GM21619 (cell line): ENCODE data around the gene TNFRSF6B.
A peak's percentile ranks its signal among the peaks of the same experiment; 100 is the strongest.

Experiments
- ATAC-seq: cut with Tn5 transposase; IDR thresholded peaks from one replicate; pipeline ENCODE4 v1.9.1; 2021; ENCODE audit not compliant: unreplicated experiment

TNFRSF6B gene

DNA sequence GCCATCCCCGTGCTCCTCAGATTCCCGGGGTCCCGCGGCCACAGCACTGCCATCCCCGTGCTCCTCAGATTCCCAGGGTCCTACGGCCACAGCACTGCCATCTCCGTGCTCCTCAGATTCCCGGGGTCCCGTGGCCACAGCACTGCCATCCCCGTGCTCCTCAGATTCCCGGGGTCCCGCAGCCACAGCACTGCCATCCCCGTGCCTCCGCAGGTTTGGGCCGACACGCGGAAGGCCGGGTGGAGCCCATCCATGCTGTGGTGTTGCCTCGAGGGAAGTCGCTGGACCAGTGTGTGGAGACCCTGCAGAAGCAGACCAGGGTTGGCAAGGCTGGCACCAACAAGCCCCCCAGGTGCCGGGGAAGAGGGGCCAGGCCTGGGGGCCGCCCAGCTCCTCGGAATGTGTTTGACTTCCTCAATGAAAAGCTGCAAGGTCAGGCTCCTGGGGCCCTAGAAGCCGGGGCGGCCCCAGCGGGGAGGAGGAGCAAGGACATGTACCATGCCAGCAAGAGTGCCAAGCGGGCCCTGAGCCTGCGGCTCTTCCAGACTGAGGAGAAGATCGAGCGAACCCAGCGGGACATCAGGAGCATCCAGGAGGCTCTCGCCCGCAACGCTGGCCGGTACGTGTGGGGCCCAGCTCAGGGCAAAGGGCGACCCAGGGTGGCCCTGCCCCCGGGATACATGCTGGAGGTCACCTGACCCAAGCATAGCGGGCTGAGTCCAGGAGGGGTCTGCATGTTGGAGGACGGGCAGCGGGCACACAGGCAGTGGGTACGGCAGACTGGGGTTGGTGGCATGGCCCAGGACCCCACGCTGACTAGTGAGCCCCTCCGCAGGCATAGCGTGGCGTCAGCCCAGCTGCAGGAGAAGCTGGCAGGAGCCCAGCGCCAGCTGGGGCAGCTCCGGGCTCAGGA is 38.8 kb downstream of the TNFRSF6B start:
- ATAC-seq, result no peak

DNA sequence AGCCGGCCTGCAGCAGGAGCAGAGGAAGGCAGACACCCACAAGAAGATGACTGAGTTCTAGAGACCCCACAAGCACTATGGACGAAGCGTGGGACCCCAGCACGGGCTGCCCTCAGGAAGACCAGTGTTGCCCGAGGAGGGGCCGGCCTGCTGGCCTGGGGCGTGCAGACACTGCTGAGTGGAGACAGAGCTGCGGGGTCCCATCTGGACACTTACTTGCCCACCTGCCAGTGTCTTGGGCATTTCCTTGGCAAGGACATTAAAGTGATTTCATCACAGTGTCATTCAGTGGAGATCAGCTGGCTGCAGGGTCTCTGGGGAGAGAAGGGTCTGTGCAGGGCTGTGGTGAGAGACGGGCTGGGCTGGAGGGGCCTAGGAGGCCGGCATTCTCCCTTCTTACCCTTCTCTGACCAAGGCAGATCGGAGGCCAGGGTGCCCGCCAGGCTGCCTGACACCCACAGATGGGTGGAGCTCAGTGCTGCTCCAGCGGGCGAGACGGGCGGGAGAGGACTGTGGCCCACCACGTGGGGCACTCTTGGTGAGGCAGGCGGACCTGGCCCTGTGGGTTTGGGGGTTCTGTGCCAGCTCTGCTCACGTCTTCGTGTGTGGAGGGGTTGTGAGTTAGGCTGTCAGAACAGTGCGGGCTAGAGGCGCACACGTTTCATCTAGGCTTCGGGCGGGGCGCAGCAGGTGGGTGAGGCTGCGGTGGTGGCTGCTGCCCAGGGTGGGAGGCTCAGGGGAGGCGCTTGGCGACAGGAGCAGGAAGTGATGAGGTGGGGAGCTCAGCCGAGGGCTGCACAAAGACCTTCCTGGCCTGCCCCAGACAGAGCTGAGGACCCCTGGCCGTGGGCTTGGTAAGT is 39.6 kb downstream of the TNFRSF6B start, which contains the start of gene LIME1:
LIME1 (plus strand) TSS at position 806 of the 860 bp plus-strand sequence. CDS start 886 bp downstream, outside the sequence.
- ATAC-seq, result no peak

DNA sequence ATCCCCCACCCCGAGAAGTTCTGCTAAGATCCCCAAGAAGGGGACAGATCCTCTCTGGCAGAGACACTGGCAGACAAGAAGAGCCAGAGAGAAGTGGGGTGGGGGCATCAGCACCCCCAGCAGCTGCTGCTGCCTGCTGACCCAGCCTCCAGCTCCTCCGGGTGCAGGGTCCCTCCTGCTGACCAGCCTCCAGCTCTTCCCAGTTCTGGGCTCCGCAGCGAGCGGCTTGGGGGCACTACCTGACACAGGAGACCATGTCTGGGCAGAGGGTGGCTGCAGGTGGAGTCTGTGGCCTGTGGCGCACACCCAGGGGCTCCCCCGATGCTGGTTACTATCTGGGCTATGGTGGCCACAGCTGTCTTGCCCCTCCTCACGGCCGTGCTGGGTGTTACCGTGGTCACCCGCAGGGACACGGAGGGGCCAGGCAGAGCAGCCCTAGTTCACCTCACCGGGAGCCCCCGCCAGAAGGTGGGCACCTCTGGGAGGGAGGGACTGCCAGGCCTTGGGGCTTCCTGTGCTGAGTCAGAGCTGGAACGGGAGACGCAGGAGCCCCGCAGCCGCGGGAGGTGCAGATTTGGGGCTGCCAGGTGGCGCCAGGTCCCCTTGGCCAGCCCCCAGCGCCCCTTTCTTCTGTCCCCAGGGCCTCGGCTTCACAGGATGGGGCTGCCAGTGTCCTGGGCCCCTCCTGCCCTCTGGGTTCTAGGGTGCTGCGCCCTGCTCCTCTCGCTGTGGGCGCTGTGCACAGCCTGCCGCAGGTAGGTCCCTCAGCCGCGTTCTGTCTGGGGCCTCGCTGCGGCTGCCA is 40.6 kb downstream of the TNFRSF6B start:
- no peak for ATAC-seq

DNA sequence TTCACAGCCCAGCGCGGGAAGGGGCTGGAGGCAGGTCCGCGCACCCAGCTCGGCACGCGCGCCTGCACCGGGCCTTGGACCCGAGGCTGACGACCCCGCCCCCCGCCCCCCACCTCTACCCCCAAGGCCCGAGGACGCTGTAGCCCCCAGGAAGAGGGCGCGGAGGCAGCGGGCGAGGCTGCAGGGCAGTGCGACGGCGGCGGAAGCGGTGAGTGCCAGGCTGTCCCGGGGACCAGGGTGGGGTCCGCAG is 41.2 kb downstream of the TNFRSF6B start:
- no peak for ATAC-seq

DNA sequence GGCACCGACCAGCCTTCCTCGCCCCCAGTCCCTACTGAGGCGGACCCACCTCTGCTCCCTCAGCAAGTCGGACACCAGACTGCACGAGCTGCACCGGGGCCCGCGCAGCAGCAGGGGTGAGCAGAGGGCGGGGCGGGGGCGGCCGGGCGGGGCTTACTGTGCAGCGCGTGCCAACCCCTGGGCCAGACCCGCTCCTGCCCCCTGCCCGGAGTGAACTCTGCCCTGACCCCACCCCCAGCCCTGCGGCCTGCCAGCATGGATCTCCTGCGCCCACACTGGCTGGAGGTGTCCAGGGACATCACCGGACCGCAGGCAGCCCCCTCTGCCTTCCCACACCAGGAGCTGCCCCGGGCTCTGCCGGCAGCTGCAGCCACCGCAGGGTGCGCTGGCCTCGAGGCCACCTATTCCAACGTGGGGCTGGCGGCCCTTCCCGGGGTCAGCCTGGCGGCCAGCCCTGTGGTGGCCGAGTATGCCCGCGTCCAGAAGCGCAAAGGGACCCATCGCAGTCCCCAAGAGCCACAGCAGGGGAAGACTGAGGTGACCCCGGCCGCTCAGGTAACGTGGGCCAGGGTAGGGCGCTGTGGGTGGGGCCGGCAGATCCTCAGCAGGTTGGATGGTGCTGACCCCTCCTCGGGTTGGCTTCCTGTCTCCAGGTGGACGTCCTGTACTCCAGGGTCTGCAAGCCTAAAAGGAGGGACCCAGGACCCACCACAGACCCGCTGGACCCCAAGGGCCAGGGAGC is 41.7 kb downstream of the TNFRSF6B start:
- no peak for ATAC-seq

DNA sequence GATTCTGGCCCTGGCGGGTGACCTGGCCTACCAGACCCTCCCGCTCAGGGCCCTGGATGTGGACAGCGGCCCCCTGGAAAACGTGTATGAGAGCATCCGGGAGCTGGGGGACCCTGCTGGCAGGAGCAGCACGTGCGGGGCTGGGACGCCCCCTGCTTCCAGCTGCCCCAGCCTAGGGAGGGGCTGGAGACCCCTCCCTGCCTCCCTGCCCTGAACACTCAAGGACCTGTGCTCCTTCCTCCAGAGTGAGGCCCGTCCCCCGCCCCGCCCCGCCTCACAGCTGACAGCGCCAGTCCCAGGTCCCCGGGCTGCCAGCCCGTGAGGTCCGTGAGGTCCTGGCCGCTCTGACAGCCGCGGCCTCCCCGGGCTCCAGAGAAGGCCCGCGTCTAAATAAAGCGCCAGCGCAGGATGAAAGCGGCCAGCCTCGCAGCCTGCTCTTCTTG is 42.3 kb downstream of the TNFRSF6B start:
- no peak for ATAC-seq

DNA sequence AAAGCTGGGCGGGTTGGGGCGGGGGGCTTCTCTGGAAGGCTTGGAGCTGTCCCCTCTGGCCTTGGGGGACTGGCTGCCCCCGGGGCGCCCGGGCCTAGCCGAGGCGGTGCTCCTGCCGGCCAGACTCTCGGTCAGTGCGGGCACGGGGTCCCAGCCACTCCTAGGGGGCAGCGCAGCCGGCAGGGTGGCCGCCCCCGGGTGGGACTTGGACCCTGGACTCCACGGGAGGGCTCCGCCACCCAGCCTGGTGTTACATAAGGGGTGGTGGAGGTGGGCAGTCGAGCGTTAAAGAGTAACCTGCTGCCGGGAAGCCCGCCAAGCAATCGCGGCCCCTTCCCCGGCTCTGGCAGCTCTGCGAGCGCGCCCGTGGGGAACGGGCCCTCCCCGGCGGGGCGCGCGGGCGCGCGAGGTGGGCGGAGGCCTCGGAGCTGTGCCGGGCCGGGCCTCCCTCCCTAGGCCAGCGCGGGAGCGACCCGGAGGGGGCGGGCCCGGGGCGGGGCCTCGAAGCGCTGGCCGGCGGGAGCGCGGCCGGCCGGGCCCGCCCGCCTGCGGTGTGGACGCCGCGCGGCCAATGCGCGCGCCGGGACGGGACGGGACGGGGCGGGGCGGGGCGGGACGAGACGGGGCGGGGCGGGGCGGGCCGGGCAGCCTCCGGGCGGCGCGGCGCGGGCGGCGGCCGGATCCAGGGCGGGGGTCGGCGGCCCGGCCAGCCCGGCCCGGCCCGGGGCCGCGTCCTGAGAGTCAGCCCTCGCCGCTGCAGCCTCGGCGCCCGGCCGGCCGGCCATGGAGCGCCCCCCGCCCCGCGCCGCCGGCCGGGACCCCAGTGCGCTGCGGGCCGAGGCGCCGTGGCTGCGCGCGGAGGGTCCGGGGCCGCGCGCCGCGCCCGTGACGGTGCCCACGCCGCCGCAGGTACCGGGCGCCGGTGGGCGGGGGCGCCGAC is 42.9 kb downstream of the TNFRSF6B start, which contains the start of gene SLC2A4RG:
SLC2A4RG (plus strand) TSS at position 647 of the 940 bp plus-strand sequence; CDS start at position 784, 137 bp downstream.
- peak; percentile 38 for ATAC-seq

DNA sequence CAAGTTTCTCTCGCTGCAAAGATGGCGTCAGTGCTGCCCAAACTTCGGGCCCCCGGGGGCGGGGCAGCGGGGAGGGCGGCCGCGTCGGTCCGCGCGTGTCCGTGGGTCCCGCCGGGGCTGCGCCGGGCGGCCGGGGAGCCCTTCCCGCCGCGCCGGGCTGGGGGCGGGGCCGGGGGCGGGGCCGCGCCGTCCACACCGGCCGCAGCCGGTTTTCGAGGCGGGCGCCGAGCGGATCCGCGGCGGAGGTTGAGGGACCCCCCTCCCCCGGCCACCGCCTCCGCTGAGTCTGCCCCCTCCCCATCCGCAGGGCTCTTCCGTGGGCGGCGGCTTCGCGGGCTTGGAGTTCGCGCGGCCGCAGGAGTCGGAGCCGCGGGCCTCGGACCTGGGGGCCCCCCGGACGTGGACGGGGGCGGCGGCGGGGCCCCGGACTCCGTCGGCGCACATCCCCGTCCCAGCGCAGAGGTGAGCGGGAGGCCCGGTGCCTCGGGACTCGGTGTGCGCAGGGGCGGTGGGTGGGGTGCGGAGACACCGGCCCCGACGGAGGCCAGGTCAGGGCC is 43.7 kb downstream of the TNFRSF6B start:
- ATAC-seq, result no peak

DNA sequence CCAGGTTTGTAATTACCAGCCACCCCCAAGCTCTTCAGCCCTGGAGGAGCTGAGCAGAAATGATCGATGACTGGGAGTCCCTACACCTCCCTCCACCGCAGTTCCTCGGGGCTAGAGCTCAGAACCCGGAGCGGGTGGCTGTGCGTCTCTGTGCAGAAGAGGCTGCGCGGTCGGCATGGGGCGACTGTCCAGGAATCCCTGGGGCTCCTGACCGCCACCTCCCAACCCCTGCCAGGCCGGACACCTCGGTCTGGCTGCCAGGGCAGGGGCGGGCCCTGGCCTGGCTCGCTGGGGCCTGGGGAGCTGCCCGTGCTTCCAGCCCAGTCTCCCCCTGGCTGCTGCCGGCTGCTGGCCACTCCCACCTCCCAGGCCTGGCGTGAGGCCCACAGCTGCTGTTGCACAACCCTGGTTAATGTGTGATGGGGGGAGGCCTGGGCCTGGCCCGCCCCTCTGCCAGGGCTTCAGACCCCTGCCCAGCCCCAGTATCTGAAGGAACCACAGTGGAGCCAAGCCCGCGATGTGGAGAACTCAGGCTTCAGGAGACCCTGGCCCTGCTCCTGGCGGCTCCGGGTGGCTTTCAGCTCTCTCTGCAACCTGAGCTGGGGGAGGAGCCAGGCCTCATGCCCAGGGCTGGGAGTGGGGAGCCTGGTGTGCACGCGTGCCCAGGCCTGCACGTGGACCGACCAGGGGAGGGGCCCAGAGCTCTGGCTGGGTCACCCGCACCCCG is 44.3 kb downstream of the TNFRSF6B start:
- ATAC-seq, result no peak

DNA sequence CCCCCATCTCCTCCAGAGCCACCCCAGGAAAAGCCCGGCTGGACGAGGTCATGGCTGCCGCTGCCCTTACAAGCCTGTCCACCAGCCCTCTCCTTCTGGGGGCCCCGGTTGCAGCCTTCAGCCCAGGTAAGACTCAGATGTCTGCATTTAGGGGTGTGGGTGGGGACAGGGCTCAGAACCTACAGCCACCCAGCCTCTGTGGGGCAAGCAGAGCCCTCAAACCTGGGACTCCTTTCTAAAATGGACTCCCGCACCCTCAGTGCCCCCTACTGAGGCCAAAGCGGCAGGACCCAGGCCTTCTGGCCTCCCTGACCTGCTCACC is 44.9 kb downstream of the TNFRSF6B start:
- no peak for ATAC-seq

DNA sequence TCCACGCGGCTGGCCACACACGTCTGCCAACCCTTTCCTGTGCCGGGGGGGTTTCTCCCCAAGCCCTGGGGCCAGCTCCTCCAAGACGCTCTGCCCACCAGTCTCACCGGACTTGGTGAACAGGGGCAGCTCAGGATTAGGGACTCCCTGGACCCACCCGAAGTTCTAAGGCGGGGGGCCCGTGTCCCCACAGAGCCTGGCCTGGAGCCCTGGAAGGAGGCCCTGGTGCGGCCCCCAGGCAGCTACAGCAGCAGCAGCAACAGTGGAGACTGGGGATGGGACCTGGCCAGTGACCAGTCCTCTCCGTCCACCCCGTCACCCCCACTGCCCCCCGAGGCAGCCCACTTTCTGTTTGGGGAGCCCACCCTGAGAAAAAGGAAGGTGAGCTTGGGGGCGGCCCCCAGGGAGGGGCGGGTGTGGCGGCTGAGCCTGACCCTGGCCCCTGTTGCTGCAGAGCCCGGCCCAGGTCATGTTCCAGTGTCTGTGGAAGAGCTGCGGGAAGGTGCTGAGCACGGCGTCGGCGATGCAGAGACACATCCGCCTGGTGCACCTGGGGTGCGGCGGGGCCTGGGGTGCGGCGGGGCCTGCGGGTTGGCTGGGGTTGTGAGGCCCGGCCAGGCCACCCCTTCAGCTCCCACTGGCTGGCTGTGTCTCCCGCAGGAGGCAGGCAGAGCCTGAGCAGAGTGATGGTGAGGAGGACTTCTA is 45.4 kb downstream of the TNFRSF6B start:
- no peak for ATAC-seq

DNA sequence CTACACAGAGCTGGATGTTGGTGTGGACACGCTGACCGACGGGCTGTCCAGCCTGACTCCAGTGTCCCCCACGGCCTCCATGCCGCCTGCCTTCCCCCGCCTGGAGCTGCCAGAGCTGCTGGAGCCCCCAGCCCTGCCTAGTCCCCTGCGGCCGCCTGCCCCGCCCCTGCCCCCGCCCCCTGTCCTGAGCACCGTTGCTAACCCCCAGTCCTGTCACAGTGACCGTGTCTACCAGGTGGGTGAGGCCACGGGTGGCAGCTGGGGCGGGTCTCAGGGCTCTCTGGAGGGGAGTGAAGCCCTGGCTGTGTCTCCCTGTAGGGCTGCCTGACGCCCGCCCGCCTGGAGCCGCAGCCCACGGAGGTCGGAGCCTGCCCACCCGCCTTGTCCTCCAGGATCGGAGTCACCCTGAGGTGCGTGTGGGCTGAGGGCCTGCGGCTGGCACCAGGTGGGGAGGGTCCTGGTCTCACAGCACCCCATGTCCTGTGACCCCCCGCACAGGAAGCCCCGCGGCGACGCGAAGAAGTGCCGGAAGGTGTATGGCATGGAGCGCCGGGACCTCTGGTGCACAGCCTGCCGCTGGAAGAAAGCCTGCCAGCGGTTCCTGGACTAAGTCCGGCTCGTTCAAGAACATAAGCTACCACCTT is 46.1 kb downstream of the TNFRSF6B start:
- no peak for ATAC-seq

DNA sequence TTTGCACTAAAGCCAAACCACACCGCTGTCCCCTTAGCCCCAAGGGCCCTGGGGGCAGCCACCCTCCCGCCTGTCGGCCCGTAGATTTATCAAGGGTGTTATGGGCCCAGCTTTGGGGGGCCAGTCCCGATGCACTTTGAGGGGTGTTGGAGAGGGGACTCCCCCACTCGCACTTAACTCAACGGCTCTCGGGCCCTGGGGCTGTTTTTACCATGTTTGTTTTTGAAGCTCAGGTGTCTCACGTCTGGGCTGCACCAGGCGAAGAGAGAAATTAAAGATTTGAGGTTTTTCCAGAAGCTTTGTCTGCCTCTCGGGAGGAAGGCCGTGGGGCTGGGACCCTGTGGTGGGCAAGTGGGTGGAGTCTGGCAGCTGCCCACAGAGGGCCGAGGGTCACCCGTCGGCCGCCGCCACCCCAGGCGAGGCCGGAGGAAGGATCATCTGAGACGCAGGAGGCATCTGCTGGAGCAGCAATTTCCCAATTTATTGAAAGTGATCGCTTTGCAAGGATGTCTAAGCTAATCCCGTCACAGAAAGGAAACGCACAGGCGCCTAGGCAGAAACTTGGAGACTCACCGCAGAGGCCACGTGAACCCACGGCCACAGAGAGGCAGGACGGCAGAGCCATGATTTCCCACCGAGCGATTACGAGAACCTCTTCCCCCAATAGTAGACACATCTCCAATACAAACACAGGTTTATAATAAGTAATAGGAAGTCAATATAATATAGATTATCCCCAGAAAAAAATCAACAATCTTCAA is 46.9 kb downstream of the TNFRSF6B start:
- ATAC-seq, result no peak

DNA sequence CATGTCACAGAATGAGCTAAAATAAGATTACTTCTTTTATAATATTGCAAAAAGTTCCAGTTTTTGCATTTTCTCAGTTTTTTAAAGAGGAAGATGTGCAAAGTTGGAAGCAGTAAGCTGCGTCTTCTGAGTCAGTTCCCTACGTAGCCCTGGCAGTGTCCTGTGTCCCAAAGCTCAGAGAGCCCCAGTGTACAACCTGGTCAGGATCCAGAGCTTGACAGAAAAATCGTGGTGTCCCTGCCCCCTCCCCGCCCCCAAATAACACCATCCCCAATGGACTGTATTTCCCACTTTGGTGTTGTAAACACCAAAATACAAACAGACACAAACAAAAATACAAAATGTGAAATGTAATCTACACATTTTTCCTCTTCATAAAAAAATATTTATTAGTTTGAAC is 47.7 kb downstream of the TNFRSF6B start:
- no peak for ATAC-seq

DNA sequence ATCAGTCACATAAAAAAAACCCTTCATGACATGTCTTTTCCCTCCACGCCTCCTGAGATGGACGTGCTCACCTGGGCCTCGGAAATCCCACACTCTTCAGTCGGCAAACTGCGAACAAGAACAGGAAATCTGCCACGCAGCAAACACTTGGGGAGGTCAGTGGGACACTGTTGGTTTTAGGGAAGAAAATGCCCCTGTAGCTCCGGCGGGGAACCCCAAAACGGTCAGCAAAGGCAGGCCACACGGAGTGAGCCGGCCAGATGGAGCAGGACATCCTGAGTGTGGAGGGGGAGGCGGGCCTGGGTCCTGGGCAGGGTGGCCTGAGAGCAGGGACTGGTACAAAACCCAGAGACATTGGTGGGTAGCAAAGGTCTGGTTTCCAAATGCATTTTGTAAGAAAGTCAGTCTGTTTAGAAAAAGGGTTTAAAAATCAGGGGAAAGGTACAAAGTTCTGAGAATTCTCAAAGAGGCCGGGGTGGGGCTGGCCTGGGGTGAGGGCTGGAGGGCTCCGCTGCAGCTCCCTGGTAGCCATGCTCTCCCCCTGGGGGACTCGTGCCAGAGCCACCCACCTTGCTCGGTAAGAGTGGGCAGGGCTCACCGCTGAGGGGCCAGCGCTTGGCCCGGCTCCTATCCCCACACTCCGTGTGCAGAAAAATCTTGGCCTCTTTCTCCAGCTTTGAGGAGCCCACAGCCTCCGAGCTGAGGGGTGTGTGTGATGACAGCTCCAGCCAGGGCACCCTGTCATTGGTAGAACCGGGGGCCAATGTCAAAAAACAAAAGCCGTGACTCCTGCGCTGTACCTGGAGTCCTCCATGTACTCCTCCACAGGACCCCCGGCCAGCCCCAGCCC is 48.3 kb downstream of the TNFRSF6B start:
- ATAC-seq, result no peak

DNA sequence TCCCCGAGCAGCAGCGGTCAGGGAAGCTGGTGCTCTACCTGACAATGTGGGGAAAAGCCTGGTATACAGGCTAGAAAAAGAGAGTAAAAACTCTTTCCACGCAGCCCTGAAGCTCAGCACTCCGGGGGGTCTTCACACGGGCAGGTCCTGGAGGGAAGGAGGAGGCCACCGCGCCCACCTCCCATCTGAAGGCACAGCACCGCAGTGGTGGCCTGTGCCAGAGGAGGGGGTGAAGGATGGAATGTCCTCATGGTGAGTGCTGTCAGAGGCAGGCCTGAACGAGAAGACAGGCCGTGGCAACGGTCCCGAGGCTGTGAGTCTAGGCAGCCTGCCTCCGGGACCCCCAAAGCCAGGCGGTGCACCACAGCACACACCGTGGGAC is 49.0 kb downstream of the TNFRSF6B start:
- no peak for ATAC-seq
